K562 (cell line): ENCODE results near the gene FANK1. TPM values are rescaled to one million over a fixed set of nuclear protein-coding genes. Genes with fewer than 3 reads are reported as not detected.

ENCODE experiments used
- DIDO1 ChIP-seq: fragments of 450-650 bp; IDR thresholded peaks from 2 replicates; pipeline ENCODE4 v1.6.1; 2016; ENCODE audit warnings: low read depth, missing biosample characterization, missing genetic modification characterization
- GTF3C2 ChIP-seq: IDR thresholded peaks from 3 replicates; pipeline ENCODE4 v1.6.1; 2011; ENCODE audit warnings: borderline replicate concordance, mild to moderate bottlenecking, moderate library complexity; ENCODE audit not compliant: insufficient read length; ENCODE audit errors: extremely low read depth
- RAD21 ChIP-seq, 2 experiments: fragments of 250-450 bp in 1 of 2; fragments of 450-650 bp in 1 of 2; sonication (Bioruptor Pico) in 1 of 2; formaldehyde crosslinking in 1 of 2; IDR thresholded peaks in 1 of 2; conservative IDR thresholded peaks in 1 of 2; 2 replicates each; pipeline versions ENCODE4 v1.4.0 to v1.8.0; 2020 to 2022; ENCODE audit warnings: mild to moderate bottlenecking in 2 of 2, moderate library complexity in 1 of 2
- RNF219 ChIP-seq: fragments of 250-450 bp; sonication (Bioruptor Pico); IDR thresholded peaks from 2 replicates; pipeline ENCODE4 v1.5.0; 2022; ENCODE audit warnings: mild to moderate bottlenecking
- THAP7 ChIP-seq: fragments of 250-450 bp; sonication (Bioruptor Pico); IDR thresholded peaks from 2 replicates; pipeline ENCODE4 v1.5.0; 2021
- ZNF197 ChIP-seq: fragments of 200-800 bp; sonication (Bioruptor generic); IDR thresholded peaks from 2 replicates; pipeline ENCODE4 v1.6.1; 2016; ENCODE audit warnings: low read depth, missing genetic modification characterization, missing compliant biosample characterization
- ZNF232 ChIP-seq: sonication (generic); formaldehyde crosslinking; IDR thresholded peaks from 2 replicates; pipeline ENCODE4 v1.8.0; 2022; ENCODE audit warnings: mild to moderate bottlenecking, missing genetic modification reagents
- polyA plus RNA-seq, 8 experiments: library from polyadenylated mRNA; depleted of rRNA in 4 of 8; stranded (reverse) in 5 of 8; unstranded in 3 of 8; fragments of >200 nt; fragmentation: Nextera tagmentation in 2 of 8; fragmentation: Illumina TruSeq in 1 of 8; extraction: Ambion mirVana in 2 of 8; extraction: Trizol in 1 of 8; gene quantifications; 2 replicates each; pipeline versions ENCODE4 v1.2.1 to v1.2.3, GENCODE V29; 2011 to 2014; ENCODE audit warnings: inconsistent platforms in 1 of 8, missing spikeins in 1 of 8
- total RNA-seq, 7 experiments: library from RNA; depleted of rRNA in 6 of 7; stranded (reverse); fragments of >200 nt in 6 of 7; fragmentation: Illumina TruSeq in 2 of 7; extraction: Trizol in 2 of 7; gene quantifications; 2 replicates each; pipeline versions ENCODE4 v1.2.1 to v1.2.3, GENCODE V29; 2011 to 2021; ENCODE audit warnings: low replicate concordance in 1 of 7

Gene FANK1
- total and polyA plus RNA-seq, 9 of the 15 experiments (the other 6 are each of a cell fraction or from before 2014, with no cell fraction given) = 0.11 to 2.3 (median 0.51) TPM; not detected in 1

- TF ChIP-seq GTF3C2 (no peak), RAD21 (CRISPR knock-in tag; conservative IDR thresholded peaks at IDR 0.05 in 1 of 2, IDR thresholded peaks at IDR 0.05 in 1 of 2) (no peak), RNF219 (no peak), ZNF232 (CRISPR knock-in tag) (no peak), THAP7 (CRISPR knock-in tag) (no peak), ZNF197 (CRISPR knock-in tag) (no peak), DIDO1 (tag) (no peak)
These were observed 109.9 kb downstream of the FANK1 start (continued) for GRCh38 chr10:126006264-126006663.
